ENCODE results near the gene TM2D3. TPM values are rescaled to one million over a fixed set of nuclear protein-coding genes. Genes with fewer than 3 reads are reported as not detected.

The TM2D3 gene
- total RNA-seq, 1 experiment from 2014 or later: 48.8 TPM

DNA sequence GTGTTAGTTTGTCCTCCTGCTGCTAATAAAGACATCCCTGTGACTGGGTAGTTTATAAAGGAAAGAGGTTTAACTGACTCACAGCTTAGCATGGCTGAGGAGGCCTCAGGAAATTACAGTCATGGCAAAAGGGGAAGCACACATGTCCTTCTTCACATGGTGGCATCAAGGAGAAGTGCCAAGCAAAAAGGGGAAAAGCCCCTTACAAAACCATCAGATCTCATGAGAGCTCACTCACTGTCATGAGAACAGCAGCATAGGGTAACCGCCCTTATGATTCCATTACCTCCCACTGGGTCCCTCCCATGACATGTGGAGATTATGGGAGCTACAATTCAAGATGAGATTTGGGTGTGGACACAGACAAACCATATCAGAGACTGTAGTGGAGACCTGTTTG lies 27.0 kb downstream of the TM2D3 start:
- no peak for DNase-seq
- TF ChIP-seq, protein P1, sequence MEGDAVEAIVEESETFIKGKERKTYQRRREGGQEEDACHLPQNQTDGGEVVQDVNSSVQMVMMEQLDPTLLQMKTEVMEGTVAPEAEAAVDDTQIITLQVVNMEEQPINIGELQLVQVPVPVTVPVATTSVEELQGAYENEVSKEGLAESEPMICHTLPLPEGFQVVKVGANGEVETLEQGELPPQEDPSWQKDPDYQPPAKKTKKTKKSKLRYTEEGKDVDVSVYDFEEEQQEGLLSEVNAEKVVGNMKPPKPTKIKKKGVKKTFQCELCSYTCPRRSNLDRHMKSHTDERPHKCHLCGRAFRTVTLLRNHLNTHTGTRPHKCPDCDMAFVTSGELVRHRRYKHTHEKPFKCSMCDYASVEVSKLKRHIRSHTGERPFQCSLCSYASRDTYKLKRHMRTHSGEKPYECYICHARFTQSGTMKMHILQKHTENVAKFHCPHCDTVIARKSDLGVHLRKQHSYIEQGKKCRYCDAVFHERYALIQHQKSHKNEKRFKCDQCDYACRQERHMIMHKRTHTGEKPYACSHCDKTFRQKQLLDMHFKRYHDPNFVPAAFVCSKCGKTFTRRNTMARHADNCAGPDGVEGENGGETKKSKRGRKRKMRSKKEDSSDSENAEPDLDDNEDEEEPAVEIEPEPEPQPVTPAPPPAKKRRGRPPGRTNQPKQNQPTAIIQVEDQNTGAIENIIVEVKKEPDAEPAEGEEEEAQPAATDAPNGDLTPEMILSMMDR (IDR thresholded peaks at IDR 0.05; ENCODE audit: unreplicated experiment): no peak
- Mint-ChIP-seq H3K4me1 (ENCODE audit: low read depth, unreplicated experiment) (no peaks in the 10 kb centered on the region), H3K4me3 (ENCODE audit: low read depth, unreplicated experiment) (no peak overlapping the region), H3K36me3 (ENCODE audit: insufficient read depth, unreplicated experiment) (no peaks in the 10 kb centered on the region), H3K9me3 (ENCODE audit: low read depth, unreplicated experiment) (peaks cover 7% of the 10 kb centered on the region), H3K27ac (ENCODE audit: unreplicated experiment) (no peak overlapping the region), H3K27me3 (ENCODE audit: unreplicated experiment) (no peaks in the 10 kb centered on the region)
- CTCF ChIA-PET: no interaction called here
- intact Hi-C loops (cut with micrococcal nuclease; ENCODE audit: unreplicated experiment): no loop called here
- no TSS peak for BruUV-seq (replicated peaks)

- Mint-ChIP-seq H3K27me3 (ENCODE audit: unreplicated experiment) (no peaks in the 10 kb centered on the region), H3K9me3 (ENCODE audit: low read depth, unreplicated experiment) (peaks cover 7% of the 10 kb centered on the region), H3K36me3 (ENCODE audit: insufficient read depth, unreplicated experiment) (no peaks in the 10 kb centered on the region), H3K4me3 (ENCODE audit: low read depth, unreplicated experiment) (no peak overlapping the region), H3K27ac (ENCODE audit: unreplicated experiment) (no peak overlapping the region), H3K4me1 (ENCODE audit: low read depth, unreplicated experiment) (no peaks in the 10 kb centered on the region)
- no TSS peak for BruUV-seq (replicated peaks)
- CTCF ChIA-PET: no interaction called here
- intact Hi-C loops (cut with micrococcal nuclease; ENCODE audit: unreplicated experiment): no loop called here
- TF ChIP-seq, protein P1 (IDR thresholded peaks at IDR 0.05; ENCODE audit: unreplicated experiment): no peak
- DNase-seq: no peak
These were observed 28.5 kb downstream of the TM2D3 start for GRCh38 chr15:101623367-101624304.

- Mint-ChIP-seq H3K27me3 (ENCODE audit: unreplicated experiment) (peaks cover 6% of the 10 kb centered on the region), H3K27ac (ENCODE audit: unreplicated experiment) (no peak overlapping the region), H3K4me3 (ENCODE audit: low read depth, unreplicated experiment) (no peak overlapping the region), H3K9me3 (ENCODE audit: low read depth, unreplicated experiment) (peaks cover 7% of the 10 kb centered on the region), H3K4me1 (ENCODE audit: low read depth, unreplicated experiment) (no peaks in the 10 kb centered on the region), H3K36me3 (ENCODE audit: insufficient read depth, unreplicated experiment) (no peaks in the 10 kb centered on the region)
- no TSS peak for BruUV-seq (replicated peaks)
- no peak for DNase-seq
- CTCF ChIA-PET: no interaction called here
- TF ChIP-seq, protein P1 (IDR thresholded peaks at IDR 0.05; ENCODE audit: unreplicated experiment): no peak
- intact Hi-C loops (cut with micrococcal nuclease; ENCODE audit: unreplicated experiment): no loop called here
These were observed 30.2 kb downstream of the TM2D3 start for GRCh38 chr15:101621961-101622360.

GRCh38 chr15:101620671-101621070 lies 31.5 kb downstream of the TM2D3 start:
- DNase-seq: no peak
- no peak overlapping the region for H3K4me3 Mint-ChIP-seq (ENCODE audit: low read depth, unreplicated experiment)
- TF ChIP-seq, protein P1 (IDR thresholded peaks at IDR 0.05; ENCODE audit: unreplicated experiment): no peak
- BruUV-seq (replicated peaks): no TSS peak
- CTCF ChIA-PET: no interaction called here
- no peak overlapping the region for H3K27ac Mint-ChIP-seq (ENCODE audit: unreplicated experiment)
- no peaks in the 10 kb centered on the region for H3K36me3 Mint-ChIP-seq (ENCODE audit: insufficient read depth, unreplicated experiment)
- H3K4me1 Mint-ChIP-seq (ENCODE audit: low read depth, unreplicated experiment): peaks cover 12% of the 10 kb centered on the region
- H3K9me3 Mint-ChIP-seq (ENCODE audit: low read depth, unreplicated experiment): peaks cover 7% of the 10 kb centered on the region
- intact Hi-C loops (cut with micrococcal nuclease; ENCODE audit: unreplicated experiment): no loop called here
- peaks cover 17% of the 10 kb centered on the region for H3K27me3 Mint-ChIP-seq (ENCODE audit: unreplicated experiment)

Data from Calu3 (cell line).